GM12892 (cell line): ENCODE results near the gene FRMD4B.

Experiments
- DNase-seq: peaks from one replicate; pipeline ENCODE4 v3.0.0; 2011; ENCODE audit not compliant: insufficient read length
- FAIRE-seq: peaks from 2 replicates; lab custom pipeline; 2011; peaks lifted over from hg19 to GRCh38; lab: Jason Lieb, UNC
- POLR2A ChIP-seq: IDR thresholded peaks from 2 replicates; pipeline ENCODE4 v1.6.1; 2011; ENCODE audit warnings: low read depth, low read length, control low read depth
- POLR2AphosphoS5 ChIP-seq: IDR thresholded peaks from 2 replicates; pipeline ENCODE4 v1.6.1; 2011; ENCODE audit warnings: low read depth, low read length, control low read depth
- TAF1 ChIP-seq: IDR thresholded peaks from 2 replicates; pipeline ENCODE4 v1.6.1; 2011; ENCODE audit warnings: low read depth, mild to moderate bottlenecking, control low read depth, low read length, borderline replicate concordance

FRMD4B gene

GRCh38 chr3:69179740-69180372 lies 206.0 kb downstream of the FRMD4B start:
- DNase-seq, result no peak
- TF ChIP-seq POLR2AphosphoS5 (no peak), TAF1 (no peak), POLR2A (no peak)
- no peak for FAIRE-seq

- DNase-seq (no peak), FAIRE-seq (no peak)
- no peak for TF ChIP-seq POLR2A
- no peak for TF ChIP-seq POLR2AphosphoS5
- no peak for TF ChIP-seq TAF1
Measured at GRCh38 chr3:69178838-69179739, 206.8 kb downstream of the FRMD4B start.

- DNase-seq, result no peak
- no peak for TF ChIP-seq TAF1
- TF ChIP-seq POLR2AphosphoS5, result no peak
- TF ChIP-seq POLR2A, result no peak
- FAIRE-seq, result no peak
Measured at GRCh38 chr3:69178082-69178481, 207.8 kb downstream of the FRMD4B start.

GRCh38 chr3:69174871-69175737 lies 210.8 kb downstream of the FRMD4B start:
- no peak for FAIRE-seq
- TF ChIP-seq POLR2AphosphoS5 (no peak), POLR2A (no peak), TAF1 (no peak)
- DNase-seq, result no peak

GRCh38 chr3:69174445-69174844 lies 211.4 kb downstream of the FRMD4B start:
- no peak for FAIRE-seq
- DNase-seq, result no peak
- no peak for TF ChIP-seq POLR2AphosphoS5
- no peak for TF ChIP-seq POLR2A
- no peak for TF ChIP-seq TAF1

- no peak for FAIRE-seq
- no peak for TF ChIP-seq TAF1
- no peak for DNase-seq
Measured at GRCh38 chr3:69172058-69172457, 213.8 kb downstream of the FRMD4B start.

- no peak for TF ChIP-seq POLR2A
- no peak for TF ChIP-seq TAF1
- TF ChIP-seq POLR2AphosphoS5, result no peak
- FAIRE-seq (no peak), DNase-seq (no peak)
Measured at GRCh38 chr3:69166446-69166845, 219.4 kb downstream of the FRMD4B start.

GRCh38 chr3:69165744-69166143 lies 220.1 kb downstream of the FRMD4B start:
- TF ChIP-seq POLR2AphosphoS5 (no peak), POLR2A (no peak), TAF1 (no peak)
- DNase-seq (no peak), FAIRE-seq (no peak)

- DNase-seq, result no peak
- no peak for FAIRE-seq
- TF ChIP-seq POLR2A (no peak), TAF1 (no peak), POLR2AphosphoS5 (no peak)
Measured at GRCh38 chr3:69164296-69164695, 221.6 kb downstream of the FRMD4B start.

- no peak for DNase-seq
- FAIRE-seq, result no peak
- TF ChIP-seq POLR2A (no peak), TAF1 (no peak), POLR2AphosphoS5 (no peak)
Measured at GRCh38 chr3:69162308-69162980, 223.4 kb downstream of the FRMD4B start.

GRCh38 chr3:69161587-69162307 lies 224.1 kb downstream of the FRMD4B start:
- FAIRE-seq, result no peak

More at GRCh38 chr3:69161587-69162307, 224.1 kb downstream of the FRMD4B start:
- DNase-seq, result peak; percentile 21
- TF ChIP-seq POLR2A, result no peak
- TF ChIP-seq TAF1, result no peak
- TF ChIP-seq POLR2AphosphoS5, result no peak
